Hepatocyte (in vitro differentiated cells): ENCODE data around the gene SNAI3.

Source experiments
- CTCF ChIP-seq: fragments of 200-600 bp; sonication (generic); IDR thresholded peaks from 2 replicates; pipeline ENCODE4 v1.5.1; 2016; ENCODE audit warnings: antibody characterized with exemption, mild to moderate bottlenecking; ENCODE audit not compliant: poor library complexity
- EZH2 ChIP-seq: fragments of 200-600 bp; sonication (generic); IDR thresholded peaks from 2 replicates; pipeline ENCODE4 v1.6.1; 2016; ENCODE audit warnings: antibody characterized with exemption, mild to moderate bottlenecking, borderline replicate concordance
- EZH2phosphoT487 ChIP-seq: fragments of 200-600 bp; sonication (generic); IDR thresholded peaks from one replicate; pipeline ENCODE4 v1.6.1; 2018; ENCODE audit warnings: antibody characterized with exemption, mild to moderate bottlenecking, low read depth, moderate library complexity; ENCODE audit not compliant: unreplicated experiment, severe bottlenecking

GRCh38 chr16:88695753-88696152 is 9.4 kb upstream of the SNAI3 start:
- TF ChIP-seq CTCF (no peak), EZH2 (no peak), EZH2phosphoT487 (no peak)
